Progenitor cell of endocrine pancreas (in vitro differentiated cells): ENCODE data around the gene CABP4. TPM values are rescaled to one million over a fixed set of nuclear protein-coding genes. Genes with fewer than 3 reads are reported as not detected.

ENCODE experiments used
- DNase-seq: peaks from one replicate; pipeline ENCODE4 v3.0.0; 2021; ENCODE audit warnings: low spot score; ENCODE audit not compliant: unreplicated experiment
- H3K27ac Mint-ChIP-seq: 2 replicates; pipeline ENCODE4 v1.8.0; 2021; ENCODE audit warnings: mild to moderate bottlenecking, moderate library complexity, mixed read lengths
- H3K27me3 Mint-ChIP-seq: 2 replicates; pipeline ENCODE4 v1.8.0; 2021; ENCODE audit warnings: mixed read lengths
- H3K36me3 Mint-ChIP-seq: 2 replicates; pipeline ENCODE4 v1.8.0; 2022; ENCODE audit warnings: mixed read lengths; ENCODE audit not compliant: insufficient read depth
- H3K4me1 Mint-ChIP-seq: 2 replicates; pipeline ENCODE4 v1.8.0; 2021; ENCODE audit warnings: low read depth, mixed read lengths
- H3K4me3 Mint-ChIP-seq: 2 replicates; pipeline ENCODE4 v1.8.0; 2021; ENCODE audit warnings: low read depth, mild to moderate bottlenecking, moderate library complexity, mixed read lengths
- H3K9me3 Mint-ChIP-seq: 2 replicates; pipeline ENCODE4 v1.8.0; 2021; ENCODE audit warnings: low read depth, mixed read lengths
- CTCF ChIP-seq: fragments of 200-600 bp; sonication (generic); IDR thresholded peaks from one replicate; pipeline ENCODE4 v1.5.0; 2021; ENCODE audit warnings: antibody characterized with exemption, mild to moderate bottlenecking; ENCODE audit not compliant: unreplicated experiment
- total RNA-seq: library from RNA; stranded (reverse); gene quantifications from 2 replicates; pipeline ENCODE4 v1.2.1, GENCODE V29; 2021

The CABP4 gene
- total RNA-seq, 1 donor from 2014 or later, result not detected

GRCh38 chr11:67506426-67507051, 51.4 kb downstream of the CABP4 start:
- Mint-ChIP-seq H3K27ac (peak overlapping the region; percentile 95), H3K4me3 (peak overlapping the region; percentile 81), H3K36me3 (peaks cover 4% of the 10 kb centered on the region), H3K27me3 (peaks cover 19% of the 10 kb centered on the region), H3K9me3 (no peaks in the 10 kb centered on the region), H3K4me1 (peaks cover 25% of the 10 kb centered on the region)
- TF ChIP-seq CTCF, result no peak
- DNase-seq, result no peak

- peaks cover 21% of the 10 kb centered on the region for H3K27me3 Mint-ChIP-seq
Measured at GRCh38 chr11:67507242-67507863, 52.2 kb downstream of the CABP4 start.

GRCh38 chr11:67507864-67508485, 52.8 kb downstream of the CABP4 start, which contains the start of gene CDK2AP2:
Gene CDK2AP2 (minus strand): TSS chr11:67508162. CDS start chr11:67508082, 80 bp downstream.
- Mint-ChIP-seq H3K4me3 (peak within 1 kb of the TSS; percentile 81), H3K27ac (peak within 1 kb of the TSS; percentile 95), H3K27me3 (peaks cover 21% of the 10 kb centered on the region), H3K4me1 (peaks cover 23% of the 10 kb centered on the region), H3K36me3 (peaks cover 2% of the 10 kb centered on the region), H3K9me3 (no peaks in the 10 kb centered on the region)
- DNase-seq, result peak; percentile 97
- no peak for TF ChIP-seq CTCF

More at GRCh38 chr11:67507242-67507863, 52.2 kb downstream of the CABP4 start:
- DNase-seq, result no peak
- H3K36me3 Mint-ChIP-seq, result peaks cover 4% of the 10 kb centered on the region
- H3K4me3 Mint-ChIP-seq, result peak overlapping the region; percentile 81
- TF ChIP-seq CTCF, result no peak
- no peaks in the 10 kb centered on the region for H3K9me3 Mint-ChIP-seq
- peak overlapping the region; percentile 95 for H3K27ac Mint-ChIP-seq
- H3K4me1 Mint-ChIP-seq, result peaks cover 25% of the 10 kb centered on the region

- Mint-ChIP-seq H3K36me3 (peaks cover 1% of the 10 kb centered on the region), H3K27me3 (peaks cover 23% of the 10 kb centered on the region), H3K9me3 (no peaks in the 10 kb centered on the region), H3K4me3 (peak overlapping the region; percentile 81), H3K27ac (peak overlapping the region; percentile 95), H3K4me1 (peaks cover 20% of the 10 kb centered on the region)
- DNase-seq, result peak; percentile 97
- no peak for TF ChIP-seq CTCF
Measured at GRCh38 chr11:67508486-67509121, 53.5 kb downstream of the CABP4 start.

GRCh38 chr11:67510023-67510345, 54.8 kb downstream of the CABP4 start:
- no peaks in the 10 kb centered on the region for H3K9me3 Mint-ChIP-seq
- H3K27ac Mint-ChIP-seq, result no peak overlapping the region
- H3K4me3 Mint-ChIP-seq, result peak overlapping the region; percentile 5
- no peak for DNase-seq
- peaks cover 16% of the 10 kb centered on the region for H3K4me1 Mint-ChIP-seq
- peaks cover 31% of the 10 kb centered on the region for H3K27me3 Mint-ChIP-seq
- TF ChIP-seq CTCF, result no peak
- peaks cover 1% of the 10 kb centered on the region for H3K36me3 Mint-ChIP-seq
